SU-DHL-6 (cell line): ENCODE measurements around the gene PCK2.

ENCODE experiments used
- CTCF ChIP-seq: fragments of 200-600 bp; sonication (generic); IDR thresholded peaks from one replicate; pipeline ENCODE4 v1.5.1; 2017; ENCODE audit warnings: antibody characterized with exemption, mild to moderate bottlenecking, low read length, moderate library complexity; ENCODE audit not compliant: insufficient read depth, poor library complexity, severe bottlenecking
- EZH2phosphoT487 ChIP-seq: fragments of 200-600 bp; sonication (generic), shearing (Covaris generic); conservative IDR thresholded peaks from 2 replicates; pipeline ENCODE4 v1.6.1; 2018; ENCODE audit warnings: mild to moderate bottlenecking, antibody characterized with exemption, low read length, moderate library complexity, mixed read lengths

- no peak for TF ChIP-seq CTCF
- no peak for TF ChIP-seq EZH2phosphoT487
Observed at GRCh38 chr14:24063263-24063836, 30.8 kb upstream of the PCK2 start.
